Umbilical cord (tissue), 1 donor: Measurements from ENCODE around the gene FLT4. TPM values are rescaled to one million over a fixed set of nuclear protein-coding genes. Genes with fewer than 3 reads are reported as not detected.

Source experiments
- total RNA-seq: library from RNA; depleted of rRNA; stranded (reverse); fragments of >200 nt; gene quantifications from one replicate; pipeline ENCODE4 v1.2.3, GENCODE V29; 2014; ENCODE audit warnings: low replicate concordance; ENCODE audit not compliant: insufficient read depth

FLT4 gene
- total RNA-seq, 1 donor from 2014 or later = 0.48 TPM

Other genes starting within 250 kb of the FLT4 start
- 18.8 TPM for gene CNOT6, start 155.2 kb downstream of the FLT4 start, total RNA-seq
- not detected for gene SCGB3A1, start 58.1 kb downstream of the FLT4 start, total RNA-seq
- not detected for gene OR2Y1, start 90.5 kb upstream of the FLT4 start, total RNA-seq
- gene MGAT1, start 153.2 kb upstream of the FLT4 start, total RNA-seq = 98.7 TPM
- 25.8 TPM for gene ZFP62, start 211.7 kb upstream of the FLT4 start, total RNA-seq
- not detected for gene BTNL8, start 249.6 kb upstream of the FLT4 start, total RNA-seq